ENCODE results near the gene LMF1. TPM values are rescaled to one million over a fixed set of nuclear protein-coding genes. Genes with fewer than 3 reads are reported as not detected.

The LMF1 gene
- 10 to 100 TPM; 10.9 to 20.0 (median 13.8) TPM for total RNA-seq
- long read RNA-seq, partial matches to known transcripts, result 0 of 1 reads
- long read RNA-seq, other reads (novel, unspliced or antisense), result 0 of 1 reads

DNA sequence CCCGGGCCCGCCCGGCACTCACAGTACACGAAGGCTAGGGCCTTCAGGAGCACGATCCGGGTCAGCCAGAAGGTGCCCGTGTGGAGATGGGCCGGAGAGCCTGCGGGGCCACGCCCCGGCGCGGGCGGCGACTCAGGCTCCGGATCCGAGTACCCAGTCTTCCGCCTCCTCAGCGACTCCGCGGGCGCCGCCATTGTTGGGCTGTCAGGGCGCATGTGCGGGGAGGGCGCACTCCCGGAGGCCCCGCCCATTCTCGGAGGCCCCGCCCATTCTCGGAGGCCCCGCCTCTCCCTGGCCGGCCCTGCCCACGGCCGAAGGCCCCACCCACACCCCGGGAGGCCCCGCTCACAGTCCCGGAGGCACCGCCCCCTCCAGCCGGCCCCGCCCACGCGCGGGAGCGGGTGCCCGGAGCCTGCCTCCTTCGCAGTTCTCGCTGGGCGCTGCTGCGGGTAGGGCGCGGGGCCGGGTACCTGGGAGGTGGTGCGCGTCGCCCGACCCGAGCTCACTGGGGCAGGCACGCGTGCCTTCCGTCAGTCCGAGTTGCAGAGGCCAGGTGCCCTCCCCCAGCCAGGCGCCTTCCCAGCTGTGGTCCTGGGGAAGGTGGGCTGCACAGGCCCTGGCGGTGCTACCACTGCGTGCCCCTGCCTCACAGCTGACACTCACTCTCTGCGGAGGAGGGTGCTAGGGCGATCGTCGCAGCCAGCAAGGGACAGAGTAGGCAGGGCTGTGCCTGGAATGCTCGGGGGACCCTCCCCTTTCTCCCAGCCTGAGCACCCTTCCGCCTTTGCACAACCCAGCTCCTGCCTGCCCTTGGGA, at the start of gene LMF1:
TSS of gene LMF1 (minus strand) at position 219 of the 816 bp plus-strand sequence. CDS start at position 215, 4 bp downstream.
- H3K36me3 ChIP-seq, result no peaks in the 10 kb centered on the region
- peaks cover 0 to 13% (median 3%) of the 10 kb centered on the region in 4 donors for H3K4me1 ChIP-seq
- no peaks in the 10 kb centered on the region for H3K27me3 ChIP-seq
- H3K4me3 ChIP-seq, result peak within 1 kb of the TSS; percentile 95 to 98 (median 96)
- ATAC-seq (peak; percentile 98 to 99 (median 98)), DNase-seq (peak; percentile 97)
- TF ChIP-seq POLR2A (IDR thresholded peaks at IDR 0.05), result peak; percentile 68
- TF ChIP-seq, protein P1, sequence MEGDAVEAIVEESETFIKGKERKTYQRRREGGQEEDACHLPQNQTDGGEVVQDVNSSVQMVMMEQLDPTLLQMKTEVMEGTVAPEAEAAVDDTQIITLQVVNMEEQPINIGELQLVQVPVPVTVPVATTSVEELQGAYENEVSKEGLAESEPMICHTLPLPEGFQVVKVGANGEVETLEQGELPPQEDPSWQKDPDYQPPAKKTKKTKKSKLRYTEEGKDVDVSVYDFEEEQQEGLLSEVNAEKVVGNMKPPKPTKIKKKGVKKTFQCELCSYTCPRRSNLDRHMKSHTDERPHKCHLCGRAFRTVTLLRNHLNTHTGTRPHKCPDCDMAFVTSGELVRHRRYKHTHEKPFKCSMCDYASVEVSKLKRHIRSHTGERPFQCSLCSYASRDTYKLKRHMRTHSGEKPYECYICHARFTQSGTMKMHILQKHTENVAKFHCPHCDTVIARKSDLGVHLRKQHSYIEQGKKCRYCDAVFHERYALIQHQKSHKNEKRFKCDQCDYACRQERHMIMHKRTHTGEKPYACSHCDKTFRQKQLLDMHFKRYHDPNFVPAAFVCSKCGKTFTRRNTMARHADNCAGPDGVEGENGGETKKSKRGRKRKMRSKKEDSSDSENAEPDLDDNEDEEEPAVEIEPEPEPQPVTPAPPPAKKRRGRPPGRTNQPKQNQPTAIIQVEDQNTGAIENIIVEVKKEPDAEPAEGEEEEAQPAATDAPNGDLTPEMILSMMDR (IDR thresholded peaks at IDR 0.05), result no peak
- WGBS (ENCODE audit: insufficient coverage, low coverage, low lambda C conversion rate, missing lambda C conversion rate), result 2% methylated on average over 10 of the region's 71 CpGs
- peak within 1 kb of the TSS in 2 of 3 donors; percentile 44 to 51 for H3K27ac ChIP-seq
- no peaks in the 10 kb centered on the region for H3K9me3 ChIP-seq
- intact Hi-C loops (cut with DNase I), result no loop called here

DNA sequence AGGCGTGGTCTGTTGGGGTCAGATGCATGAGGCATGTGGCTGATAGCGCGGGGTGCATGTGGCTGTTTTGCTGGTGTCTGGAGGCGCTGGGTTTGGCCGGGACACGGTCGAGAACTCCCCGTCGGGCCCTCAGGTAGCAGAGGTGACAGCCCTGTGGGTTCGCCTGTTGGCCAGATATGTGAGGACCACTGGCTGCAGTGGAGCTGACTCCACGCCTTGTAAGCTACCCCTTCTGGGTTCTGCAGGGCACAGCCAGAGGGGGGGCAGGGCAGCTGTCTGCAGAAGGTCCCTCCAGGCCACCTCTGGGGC, 49.3 kb upstream of the LMF1 start:
- no peak overlapping the region for H3K27ac ChIP-seq
- no peaks in the 10 kb centered on the region for H3K9me3 ChIP-seq
- TF ChIP-seq, protein P1 (IDR thresholded peaks at IDR 0.05), result no peak
- no peak for TF ChIP-seq POLR2A (IDR thresholded peaks at IDR 0.05)
- H3K4me3 ChIP-seq, result no peak overlapping the region
- H3K27me3 ChIP-seq, result no peaks in the 10 kb centered on the region
- intact Hi-C loops (cut with DNase I), result no loop called here
- DNase-seq (no peak), ATAC-seq (no peak)
- H3K4me1 ChIP-seq, result no peaks in the 10 kb centered on the region
- no peaks in the 10 kb centered on the region for H3K36me3 ChIP-seq
- WGBS (ENCODE audit: insufficient coverage, low coverage, low lambda C conversion rate, missing lambda C conversion rate), result no CpG with 5 or more reads among the region's 11 CpGs

DNA sequence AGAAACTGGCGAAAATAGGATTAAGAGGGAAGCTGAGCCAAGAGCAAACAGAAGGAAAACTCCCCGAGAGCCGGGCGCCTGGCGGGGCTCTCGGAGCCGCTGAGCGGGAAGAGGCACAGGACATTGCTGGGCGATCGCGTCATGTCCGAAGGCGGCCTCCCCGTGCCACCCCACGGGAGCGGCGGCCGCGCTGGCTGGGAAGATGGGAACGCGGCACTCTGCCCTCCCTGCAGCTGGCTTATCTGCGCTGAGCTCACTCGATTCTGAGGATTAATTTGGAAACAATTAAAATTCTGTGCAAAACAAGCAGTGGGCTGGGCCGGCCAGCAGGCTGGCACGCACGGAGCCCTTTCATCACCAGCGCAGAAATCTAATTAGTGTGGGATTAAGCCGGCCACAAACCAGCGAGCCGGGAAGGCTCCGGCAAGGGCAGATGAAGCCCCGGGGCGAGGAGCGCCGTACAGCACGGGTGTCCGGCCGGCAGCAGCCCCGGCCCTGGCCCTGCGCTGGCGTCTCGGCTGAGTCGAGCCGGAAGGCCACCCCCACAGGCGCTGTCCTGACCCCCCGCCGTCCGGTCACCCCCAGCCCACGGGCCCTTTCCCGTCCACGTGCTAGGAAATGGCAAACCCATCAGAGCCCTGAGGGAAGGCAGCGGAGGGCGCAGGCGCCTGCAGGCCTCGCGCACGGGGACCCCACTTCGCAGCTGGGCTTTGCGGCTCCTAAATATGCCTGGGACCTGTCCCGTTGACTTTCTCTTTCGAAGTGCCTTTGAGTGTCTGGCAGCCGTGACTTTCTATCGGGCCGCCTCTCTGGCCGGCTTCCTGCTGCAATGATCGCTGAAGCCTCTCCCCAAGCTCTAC, 48.7 kb upstream of the LMF1 start:
- TF ChIP-seq, protein P1 (IDR thresholded peaks at IDR 0.05), result no peak
- TF ChIP-seq POLR2A (IDR thresholded peaks at IDR 0.05), result no peak
- Histone ChIP-seq H3K27ac (no peak overlapping the region), H3K4me3 (no peak overlapping the region), H3K4me1 (no peaks in the 10 kb centered on the region), H3K36me3 (no peaks in the 10 kb centered on the region), H3K27me3 (no peaks in the 10 kb centered on the region), H3K9me3 (no peaks in the 10 kb centered on the region)
- intact Hi-C loops (cut with DNase I), result no loop called here
- WGBS (ENCODE audit: insufficient coverage, low coverage, low lambda C conversion rate, missing lambda C conversion rate), result 46% methylated on average over 10 of the region's 66 CpGs
- DNase-seq (no peak), ATAC-seq (peak in 3 of 4 donors; percentile 3 to 46 (median 25))

DNA sequence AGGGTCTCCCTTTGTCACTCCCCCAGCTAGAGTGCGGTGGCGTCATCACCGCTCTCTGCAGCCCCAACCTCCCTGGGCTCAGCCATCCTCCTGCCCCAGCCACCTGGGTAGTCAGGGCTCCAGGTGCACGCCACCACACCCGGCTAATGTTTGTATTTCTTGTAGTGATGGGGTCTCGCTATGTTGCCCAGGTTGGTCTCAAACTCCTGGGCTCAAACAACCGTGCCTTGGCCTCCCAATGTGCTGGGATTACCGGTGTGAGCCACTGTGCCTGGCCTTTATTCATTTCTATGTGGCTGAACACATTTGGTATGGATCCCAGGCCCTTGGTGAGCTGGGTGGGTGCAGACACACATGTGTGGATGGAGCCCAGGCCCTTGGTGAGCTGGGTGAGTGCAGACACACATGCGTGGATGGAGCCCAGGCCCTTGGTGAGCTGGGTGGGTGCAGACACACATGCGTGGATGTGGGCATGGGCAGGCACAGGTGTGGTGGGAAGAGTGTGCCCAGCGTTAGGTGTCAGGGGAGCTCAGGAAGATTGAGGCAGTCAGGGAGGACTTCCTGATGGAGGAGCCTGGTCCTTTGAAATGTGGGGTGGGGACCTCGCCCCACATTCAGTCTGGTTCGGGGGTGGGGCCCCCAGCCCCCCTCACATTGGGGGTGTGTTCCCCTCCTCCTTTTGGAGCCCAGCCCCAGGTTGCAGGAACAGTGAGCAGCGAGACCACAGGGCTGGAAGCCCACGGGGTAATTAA, 47.8 kb upstream of the LMF1 start:
- no peaks in the 10 kb centered on the region for H3K4me1 ChIP-seq
- TF ChIP-seq, protein P1 (IDR thresholded peaks at IDR 0.05), result no peak
- TF ChIP-seq POLR2A (IDR thresholded peaks at IDR 0.05), result no peak
- ATAC-seq (no peak), DNase-seq (no peak)
- H3K27ac ChIP-seq, result no peak overlapping the region
- H3K4me3 ChIP-seq, result no peak overlapping the region
- intact Hi-C loops (cut with DNase I), result no loop called here
- 78% methylated on average over 5 of the region's 15 CpGs for WGBS (ENCODE audit: insufficient coverage, low coverage, low lambda C conversion rate, missing lambda C conversion rate)
- no peaks in the 10 kb centered on the region for H3K36me3 ChIP-seq
- no peaks in the 10 kb centered on the region for H3K27me3 ChIP-seq
- H3K9me3 ChIP-seq, result no peaks in the 10 kb centered on the region
